Vagina (tissue), 2 donors: Measurements from ENCODE around the gene SELENBP1.

Source experiments
- POLR2A ChIP-seq, 2 donors: fragments of 450-650 bp; IDR thresholded peaks; one replicate each; pipeline ENCODE4 v1.6.1; 2017; ENCODE audit warnings: antibody characterized with exemption in 2 of 2, mild to moderate bottlenecking in 2 of 2, moderate library complexity in 2 of 2
- TF ChIP-seq, protein P1 (sequence below), 3 experiments: fragments of 450-650 bp in 2 of 3; fragments of 200-600 bp in 1 of 3; sonication (generic) in 1 of 3; IDR thresholded peaks; one replicate each; pipeline ENCODE4 v1.5.1; 2017 to 2019; ENCODE audit warnings: antibody characterized with exemption in 3 of 3, mild to moderate bottlenecking in 2 of 3, moderate library complexity in 2 of 3

GRCh38 chr1:151373196-151373595 is 691 bp upstream of the SELENBP1 start:
- TF ChIP-seq, protein P1, sequence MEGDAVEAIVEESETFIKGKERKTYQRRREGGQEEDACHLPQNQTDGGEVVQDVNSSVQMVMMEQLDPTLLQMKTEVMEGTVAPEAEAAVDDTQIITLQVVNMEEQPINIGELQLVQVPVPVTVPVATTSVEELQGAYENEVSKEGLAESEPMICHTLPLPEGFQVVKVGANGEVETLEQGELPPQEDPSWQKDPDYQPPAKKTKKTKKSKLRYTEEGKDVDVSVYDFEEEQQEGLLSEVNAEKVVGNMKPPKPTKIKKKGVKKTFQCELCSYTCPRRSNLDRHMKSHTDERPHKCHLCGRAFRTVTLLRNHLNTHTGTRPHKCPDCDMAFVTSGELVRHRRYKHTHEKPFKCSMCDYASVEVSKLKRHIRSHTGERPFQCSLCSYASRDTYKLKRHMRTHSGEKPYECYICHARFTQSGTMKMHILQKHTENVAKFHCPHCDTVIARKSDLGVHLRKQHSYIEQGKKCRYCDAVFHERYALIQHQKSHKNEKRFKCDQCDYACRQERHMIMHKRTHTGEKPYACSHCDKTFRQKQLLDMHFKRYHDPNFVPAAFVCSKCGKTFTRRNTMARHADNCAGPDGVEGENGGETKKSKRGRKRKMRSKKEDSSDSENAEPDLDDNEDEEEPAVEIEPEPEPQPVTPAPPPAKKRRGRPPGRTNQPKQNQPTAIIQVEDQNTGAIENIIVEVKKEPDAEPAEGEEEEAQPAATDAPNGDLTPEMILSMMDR (IDR thresholded peaks at IDR 0.05): no peak
- TF ChIP-seq POLR2A (IDR thresholded peaks at IDR 0.05): no peak
